Head of caudate nucleus (tissue), 42 donors: ENCODE results near the gene MGST3.
A peak's percentile ranks its signal among the peaks of the same experiment; 100 is the strongest.
"Not testable (repeated sequence)": the region's sequence is repeated elsewhere in the genome, so short reads cannot be mapped to it uniquely, and the experiment has no call there.

Experiments used
- DNase-seq, 42 donors: peaks; one replicate each; pipeline versions ENCODE4 v3.0.0 to v3.0.0-alpha.2; 2020 to 2021; ENCODE audit warnings: mixed read lengths in 7 of 42
- intact Hi-C: fragments of 100-400 bp; cut with DNase I; formaldehyde crosslinking; loops from one replicate; pipeline ENCODE4 v1.15.0; 2022

The MGST3 gene

DNA sequence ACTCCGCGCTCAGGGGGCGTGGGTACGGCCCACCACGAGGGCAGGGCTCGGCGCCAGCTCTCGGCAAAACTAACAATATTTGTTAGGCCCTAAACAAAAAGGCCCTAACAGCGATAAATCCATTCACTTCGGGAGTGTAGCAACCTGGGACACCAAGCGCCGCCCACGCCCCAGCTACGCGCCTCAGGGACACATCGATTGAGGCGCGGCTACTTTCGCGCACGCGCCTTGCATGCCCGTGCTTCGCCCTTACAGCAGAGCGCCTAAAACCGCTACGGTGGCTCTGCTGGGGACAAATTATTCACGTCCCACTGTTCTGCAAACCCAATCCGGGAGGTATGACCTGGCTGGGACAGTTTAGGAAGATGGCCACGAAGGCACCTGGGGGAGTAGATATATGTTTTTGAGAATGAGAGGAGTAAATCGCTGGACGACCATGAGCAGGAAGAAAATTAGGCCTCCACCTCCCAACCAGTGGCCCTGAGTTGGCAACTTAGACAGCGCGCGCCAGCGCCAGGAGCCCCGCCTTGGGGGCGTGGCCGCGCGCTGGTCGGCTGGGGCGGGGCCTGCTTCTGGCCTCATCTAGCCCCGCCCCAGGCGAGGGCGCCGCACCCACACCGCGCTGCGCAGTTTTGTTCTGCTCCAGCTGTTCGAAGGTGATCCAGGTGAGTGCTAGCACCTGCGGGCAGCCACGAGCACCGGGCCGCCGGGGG, at the start of gene MGST3:
Gene MGST3, plus strand, starts transcription at position 606 of the 713 bp plus-strand sequence. CDS start 18,614 bp downstream, outside the sequence.
- peak; percentile 86 to 97 (median 93) for DNase-seq
- intact Hi-C loops, result loop anchor here (5.0 kb wide), 1 partner anchor 67 kb away; the partner anchor contains the start of gene ALDH9A1

DNA sequence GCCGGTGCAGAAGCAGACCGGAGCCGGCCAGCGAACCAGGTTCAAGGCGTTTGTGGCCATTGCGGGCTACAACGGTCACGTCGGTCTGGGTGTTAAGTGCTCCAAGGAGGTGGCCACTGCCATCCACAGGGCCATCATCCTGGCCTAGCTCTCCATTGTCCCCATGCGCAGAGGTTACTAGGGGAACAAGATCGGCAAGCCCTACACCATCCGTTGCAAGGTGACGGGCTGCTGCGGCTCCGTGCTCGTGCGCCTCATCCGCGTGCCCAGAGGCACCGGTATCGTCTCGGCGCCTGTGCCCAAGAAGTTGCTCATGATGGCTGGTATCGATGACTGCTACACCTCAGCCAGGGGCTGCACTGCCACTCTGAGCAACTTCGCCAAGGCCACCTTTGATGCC, 49.1 kb upstream of the MGST3 start:
- intact Hi-C loops, result no loop called here
- DNase-seq, result no peak

- no peak for DNase-seq
Measured at GRCh38 chr1:165586398-165586797, 44.6 kb upstream of the MGST3 start.

DNA sequence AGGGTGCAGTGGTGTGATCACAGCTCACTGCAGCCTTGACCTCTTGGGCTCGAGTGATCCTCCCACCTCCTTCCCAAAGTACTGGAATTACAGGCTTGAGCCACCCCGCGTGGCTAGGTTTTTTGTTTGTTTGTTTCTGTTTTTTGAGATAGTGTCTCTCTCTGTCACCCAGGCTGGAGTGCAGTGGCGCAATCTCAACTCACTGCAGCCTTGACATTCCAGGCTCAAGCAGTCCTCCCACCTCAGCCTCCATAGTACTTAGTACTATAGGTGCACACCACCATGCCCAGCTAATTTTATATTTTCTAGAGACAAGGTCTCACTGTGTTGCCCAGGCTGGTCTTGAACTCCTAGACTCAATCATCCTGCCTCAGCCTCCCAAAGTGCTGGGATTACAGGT, 39.6 kb upstream of the MGST3 start:
- intact Hi-C loops, DNase-seq: not testable (repeated sequence)

More at GRCh38 chr1:165586398-165586797, 44.6 kb upstream of the MGST3 start:
- intact Hi-C loops, result no loop called here

DNA sequence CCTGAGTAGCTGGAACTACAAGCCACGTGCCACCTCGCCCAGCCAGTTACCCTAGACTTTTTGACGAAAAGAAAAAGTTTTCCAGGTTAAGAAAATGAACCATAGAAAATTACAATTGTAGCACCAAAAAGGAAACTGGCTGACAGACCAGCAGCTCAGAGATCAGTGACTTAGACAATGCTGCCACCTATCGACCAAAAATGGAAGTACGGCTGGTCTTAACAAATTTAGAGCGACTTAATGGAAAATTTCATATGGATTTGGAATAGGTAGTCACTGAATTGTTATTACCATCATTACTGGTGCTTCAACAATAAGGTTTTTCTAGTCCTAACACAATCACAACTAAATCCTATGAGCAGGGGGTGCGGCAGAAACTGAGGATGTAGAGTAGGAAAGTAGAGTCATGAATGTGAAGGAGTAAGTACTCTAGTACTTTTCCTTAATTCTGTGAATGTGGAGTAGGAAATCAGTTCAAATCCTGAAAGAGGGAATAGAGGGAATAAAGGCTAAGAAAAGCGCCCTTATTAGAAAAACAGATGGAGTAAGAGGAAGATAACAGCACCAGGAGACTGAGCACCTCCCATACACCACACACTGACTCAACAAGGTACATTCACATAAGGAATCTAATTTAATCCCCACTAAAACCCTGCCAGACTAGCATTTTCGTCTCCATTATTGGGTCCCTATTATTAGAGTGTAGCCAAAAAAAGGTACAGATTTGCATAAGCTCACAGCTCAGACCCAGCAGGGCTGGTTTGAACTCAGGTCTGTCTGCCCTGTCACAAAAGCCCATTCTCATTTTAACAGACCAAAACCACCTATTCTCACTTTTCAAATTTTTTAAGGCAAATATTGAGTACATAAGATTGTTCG, 37.9 kb upstream of the MGST3 start:
- intact Hi-C loops, result no loop called here
- DNase-seq, result peak in 41 of 42 donors; percentile 8 to 93 (median 82)

GRCh38 chr1:165595246-165595938, 35.6 kb upstream of the MGST3 start:
- intact Hi-C loops, result loop anchor here (5.0 kb wide), 1 partner anchor 203 kb away; no protein-coding TSS in a partner anchor
- no peak for DNase-seq

- intact Hi-C loops, result loop anchor here (5.0 kb wide), 1 partner anchor 206 kb away; no protein-coding TSS in a partner anchor
- peak; percentile 92 to 99 (median 97) for DNase-seq
Measured at GRCh38 chr1:165597883-165598675, 33.0 kb upstream of the MGST3 start.

DNA sequence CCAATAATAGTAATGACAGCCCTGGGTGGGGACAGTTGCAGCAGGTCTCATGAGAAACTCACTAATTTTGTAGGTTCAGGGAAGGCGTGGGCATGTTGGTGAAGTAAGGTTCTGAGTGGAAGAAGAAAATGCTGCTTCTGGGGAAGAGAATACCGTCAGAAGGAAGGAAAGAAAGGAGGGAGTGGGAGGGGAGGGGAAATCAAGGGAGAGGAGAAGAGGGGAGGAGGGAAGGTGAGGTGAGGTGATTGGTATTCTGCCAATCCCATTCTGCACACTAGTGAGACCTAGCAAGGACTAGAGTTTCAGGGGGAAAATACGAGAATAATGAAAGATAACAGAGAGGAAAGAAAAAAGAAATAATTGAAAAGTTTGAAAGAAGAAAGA, 32.4 kb upstream of the MGST3 start:
- peak in 2 of 42 donors; percentile 16 to 17 for DNase-seq
- intact Hi-C loops, result loop anchor here (5.0 kb wide), 1 partner anchor 206 kb away; no protein-coding TSS in a partner anchor

DNA sequence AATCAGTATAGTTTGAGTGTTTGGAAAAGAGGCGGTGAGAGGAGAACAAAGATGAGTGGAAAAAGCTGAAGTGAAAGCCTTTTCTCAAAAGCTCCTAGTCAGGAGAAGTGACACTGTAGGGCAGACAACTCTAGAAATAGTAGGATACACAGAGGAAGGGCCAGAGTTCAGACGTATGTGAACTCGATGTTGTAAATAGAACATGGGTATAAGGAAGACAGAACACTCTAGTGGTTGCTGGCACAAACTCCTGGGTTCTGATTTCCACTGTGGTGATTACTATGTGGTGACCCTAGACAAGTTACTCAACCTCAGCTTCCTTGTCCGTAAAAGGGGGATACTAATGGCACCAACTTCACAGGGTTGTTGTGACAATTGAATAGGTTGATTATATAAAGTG, 30.2 kb upstream of the MGST3 start:
- DNase-seq, result peak in 11 of 42 donors; percentile 21 to 52 (median 31)
- intact Hi-C loops, result loop anchor here (5.0 kb wide), 1 partner anchor 312 kb away; no protein-coding TSS in a partner anchor

GRCh38 chr1:165603810-165604209, 27.2 kb upstream of the MGST3 start:
- intact Hi-C loops, result loop anchor here (5.0 kb wide), 1 partner anchor 308 kb away; no protein-coding TSS in a partner anchor
- DNase-seq, result no peak

DNA sequence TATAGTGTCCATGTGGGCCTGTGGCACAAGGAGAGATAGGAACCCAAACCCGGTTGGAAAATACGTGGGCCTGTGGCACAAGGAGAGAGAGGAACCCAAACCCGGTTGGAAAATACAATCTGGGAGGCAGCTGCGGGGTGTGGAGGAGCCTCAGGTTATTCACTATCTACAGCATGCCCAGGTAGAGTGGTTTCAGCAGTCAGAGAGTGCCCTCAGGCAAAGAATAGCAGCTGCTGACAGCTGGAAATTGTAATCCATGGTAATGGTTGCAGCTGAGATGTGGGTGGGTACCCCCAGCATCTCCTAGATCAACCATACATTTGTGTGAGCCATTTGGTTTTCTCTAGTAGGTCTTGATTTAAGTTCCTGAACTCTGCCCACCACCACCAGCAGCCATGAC, 25.8 kb upstream of the MGST3 start:
- intact Hi-C loops, result no loop called here
- no peak for DNase-seq

- intact Hi-C loops, DNase-seq: not testable (repeated sequence)
Measured at GRCh38 chr1:165606676-165607075, 24.4 kb upstream of the MGST3 start.

GRCh38 chr1:165610866-165611265, 20.2 kb upstream of the MGST3 start:
- intact Hi-C loops, result no loop called here
- no peak for DNase-seq

DNA sequence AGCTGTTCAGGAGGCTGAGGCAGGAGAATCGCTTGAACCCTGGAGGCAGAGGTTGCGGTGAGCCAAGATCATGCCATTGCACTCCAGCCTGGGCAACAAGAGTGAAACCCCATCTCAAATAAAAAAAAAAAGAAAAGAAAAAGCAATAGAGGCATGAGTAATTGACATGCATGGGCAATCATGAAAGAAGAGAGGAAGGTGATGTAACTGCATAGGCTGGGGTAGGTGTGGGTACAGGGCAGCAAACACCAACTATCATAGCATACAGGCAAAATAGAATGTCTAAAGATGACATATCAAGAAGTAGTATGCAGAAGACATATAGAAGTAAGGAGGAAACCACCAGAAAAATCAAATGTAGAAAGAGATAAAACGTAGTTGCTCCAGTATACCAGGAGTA, 19.0 kb upstream of the MGST3 start:
- intact Hi-C loops, result no loop called here
- DNase-seq, result no peak

GRCh38 chr1:165616054-165616612, 14.9 kb upstream of the MGST3 start:
- intact Hi-C loops, result no loop called here
- DNase-seq, result no peak

DNA sequence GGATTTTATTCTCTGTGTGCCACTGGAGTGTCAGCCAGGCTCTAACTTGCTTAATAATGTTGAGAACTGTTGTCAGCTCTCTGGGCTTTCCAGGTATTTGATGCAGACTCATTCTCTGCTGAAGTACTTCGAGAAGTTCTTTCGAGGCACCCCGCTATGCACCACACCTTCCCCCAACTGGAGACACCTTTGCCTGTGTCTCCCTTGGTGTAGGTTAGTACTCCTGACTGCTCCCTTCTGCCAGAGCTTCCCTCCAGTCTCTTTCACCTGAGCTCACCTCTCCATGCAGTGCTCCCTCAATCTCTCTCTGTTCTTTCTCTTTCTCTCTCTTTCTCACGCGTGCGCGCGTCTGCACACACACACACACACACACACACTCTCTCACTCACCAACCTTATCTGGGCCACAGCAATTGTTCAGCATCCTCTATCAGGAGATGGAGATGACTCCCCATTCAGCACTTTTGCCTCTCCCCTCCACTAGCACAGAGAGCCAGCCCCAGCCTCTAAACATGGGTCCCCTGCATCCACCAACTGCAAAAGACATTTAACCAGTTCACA, 14.0 kb upstream of the MGST3 start:
- intact Hi-C loops, result no loop called here

GRCh38 chr1:165619647-165620151, 11.3 kb upstream of the MGST3 start:
- no peak for DNase-seq
- intact Hi-C loops, result no loop called here

More for the DNA sequence above, 14.0 kb upstream of the MGST3 start:
- DNase-seq, result no peak

DNA sequence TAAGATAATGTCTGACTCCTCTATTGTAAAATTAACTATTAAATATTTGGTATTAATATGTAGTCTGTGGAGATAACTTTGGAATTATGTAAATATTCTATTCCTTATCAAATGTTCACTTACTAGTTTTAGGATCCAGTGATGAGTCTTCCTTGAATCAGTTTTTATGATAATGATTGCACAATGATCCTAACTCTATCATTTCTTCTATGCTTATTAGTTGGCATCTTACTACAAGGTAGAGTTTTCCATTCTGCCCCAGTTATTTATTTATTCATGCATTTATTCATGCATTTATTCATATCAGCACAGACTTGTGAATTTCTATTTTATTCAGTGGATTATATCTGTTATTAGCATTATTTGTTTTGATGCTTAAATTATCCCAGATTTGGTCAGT, 7.4 kb upstream of the MGST3 start:
- intact Hi-C loops, result no loop called here

More for the DNA sequence above, 7.4 kb upstream of the MGST3 start:
- no peak for DNase-seq
